Activated CD8-positive, alpha-beta memory T cell treated with anti-CD3 and anti-CD28 coated beads, Interleukin-2, amount 10 ng/mL, durations not matched to agents 7 days and 5 days (primary cell): ENCODE data around the gene MTMR8. TPM values are rescaled to one million over a fixed set of nuclear protein-coding genes. Genes with fewer than 3 reads are reported as not detected.

Experiments
- ATAC-seq: fragments of 150-1000 bp; cut with Tn5 transposase; one replicate; pipeline ENCODE4 v1.10.0; 2021; ENCODE audit warnings: moderate library complexity
- CTCF ChIA-PET: fragments of 350-600 bp; sonication (Branson Sonifier 250); formaldehyde crosslinking; loops from one replicate; lab custom pipeline; 2021; ENCODE audit warnings: antibody characterized with exemption; lab: Charles Lee
- DNase-seq: peaks from one replicate; pipeline ENCODE4 v3.0.0-alpha.2; 2020
- H3K27ac Mint-ChIP-seq: one replicate; pipeline ENCODE4 v1.8.0; 2021; ENCODE audit warnings: mild to moderate bottlenecking, mixed read lengths
- H3K27me3 Mint-ChIP-seq: one replicate; pipeline ENCODE4 v1.8.0; 2021; ENCODE audit warnings: mixed read lengths
- H3K36me3 Mint-ChIP-seq: one replicate; pipeline ENCODE4 v1.8.0; 2021; ENCODE audit warnings: mild to moderate bottlenecking, mixed read lengths
- H3K4me1 Mint-ChIP-seq: one replicate; pipeline ENCODE4 v1.8.0; 2021; ENCODE audit warnings: mixed read lengths
- H3K4me3 Mint-ChIP-seq: one replicate; pipeline ENCODE4 v1.8.0; 2021; ENCODE audit warnings: mild to moderate bottlenecking, moderate library complexity, mixed read lengths
- H3K9me3 Mint-ChIP-seq: one replicate; pipeline ENCODE4 v1.8.0; 2022; ENCODE audit warnings: low read depth, mixed read lengths
- total RNA-seq, 2 experiments: library from RNA; stranded (reverse); gene quantifications; one replicate each; pipeline ENCODE4 v1.2.3, GENCODE V29; 2021

MTMR8 gene
- total RNA-seq, 2 experiments from 2014 or later = 4.5 to 4.6 TPM

DNA sequence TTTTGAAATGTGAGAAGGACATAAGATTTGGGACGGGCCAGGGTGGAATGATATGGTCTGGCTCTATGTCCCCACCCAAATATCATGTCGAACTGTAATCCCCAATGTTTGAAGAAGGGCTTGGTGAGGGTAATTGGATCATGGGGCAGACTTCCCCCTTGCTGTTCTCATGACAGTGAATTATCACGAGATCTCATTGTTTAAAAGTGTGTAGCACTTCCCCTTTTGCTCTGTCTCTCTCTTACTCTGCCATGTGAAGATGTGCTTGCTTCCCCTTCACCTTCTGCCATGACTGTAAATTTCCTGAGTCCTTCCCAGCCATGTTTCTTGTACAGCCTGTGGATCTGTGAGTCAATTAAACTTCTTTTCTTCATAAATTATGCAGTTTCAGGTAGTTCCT is 17.5 kb downstream of the MTMR8 start:
- peaks cover 8% of the 10 kb centered on the region for H3K9me3 Mint-ChIP-seq

GRCh38 chrX:64352081-64352480 is 43.2 kb downstream of the MTMR8 start:
- no peaks in the 10 kb centered on the region for H3K27me3 Mint-ChIP-seq
- no peaks in the 10 kb centered on the region for H3K4me1 Mint-ChIP-seq
- ATAC-seq = no peak
- peaks cover 31% of the 10 kb centered on the region for H3K36me3 Mint-ChIP-seq
- no peak overlapping the region for H3K27ac Mint-ChIP-seq
- no peak overlapping the region for H3K4me3 Mint-ChIP-seq
- H3K9me3 Mint-ChIP-seq = no peaks in the 10 kb centered on the region
- CTCF ChIA-PET = no interaction called here
- no peak for DNase-seq

More for the DNA sequence above, 17.5 kb downstream of the MTMR8 start:
- Mint-ChIP-seq H3K36me3 (peaks cover 25% of the 10 kb centered on the region), H3K4me3 (no peak overlapping the region), H3K27me3 (no peaks in the 10 kb centered on the region), H3K27ac (no peak overlapping the region), H3K4me1 (no peaks in the 10 kb centered on the region)
- DNase-seq (no peak), ATAC-seq (no peak)
- CTCF ChIA-PET = no interaction called here

DNA sequence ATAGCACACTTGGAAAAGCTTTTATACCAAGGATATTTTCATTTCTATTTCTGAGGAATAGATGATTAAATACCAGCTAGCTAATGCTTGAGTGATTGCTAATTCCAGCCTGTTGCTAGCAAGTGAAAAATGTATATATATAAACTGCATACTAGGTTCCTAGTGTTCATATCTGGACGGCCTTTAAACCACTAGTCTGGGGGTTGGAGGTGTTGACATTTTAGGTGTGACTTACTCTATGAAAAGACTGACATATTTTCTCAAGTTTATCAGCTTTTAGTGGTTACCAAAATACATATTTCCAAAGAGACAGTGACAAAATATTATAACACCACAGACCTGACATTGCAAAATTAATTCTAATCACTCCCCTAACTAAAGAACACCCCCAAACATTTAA is 44.7 kb downstream of the MTMR8 start:
- CTCF ChIA-PET = no interaction called here
- Mint-ChIP-seq H3K4me3 (no peak overlapping the region), H3K36me3 (peaks cover 29% of the 10 kb centered on the region), H3K4me1 (no peaks in the 10 kb centered on the region), H3K27me3 (no peaks in the 10 kb centered on the region), H3K9me3 (no peaks in the 10 kb centered on the region), H3K27ac (no peak overlapping the region)
- ATAC-seq (no peak), DNase-seq (no peak)

DNA sequence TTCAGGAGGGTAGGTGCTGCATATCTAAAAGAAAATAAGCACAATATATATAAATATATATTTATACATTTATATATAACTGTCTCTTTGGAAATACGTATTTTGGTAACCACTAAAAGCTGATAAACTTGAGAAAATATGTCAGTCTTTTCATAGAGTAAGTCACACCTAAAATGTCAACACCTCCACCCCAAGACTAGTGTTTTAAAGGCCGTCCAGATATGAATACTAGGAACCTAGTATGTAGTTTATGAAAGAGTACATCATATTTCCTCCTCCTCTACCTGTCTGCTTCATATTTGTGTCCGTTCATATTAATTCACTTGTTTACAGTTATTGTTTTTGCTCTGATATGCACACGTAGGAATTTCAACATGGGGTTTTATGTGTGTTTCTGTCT is 45.2 kb downstream of the MTMR8 start:
- Mint-ChIP-seq H3K4me1 (no peaks in the 10 kb centered on the region), H3K4me3 (no peak overlapping the region)
- CTCF ChIA-PET = no interaction called here

DNA sequence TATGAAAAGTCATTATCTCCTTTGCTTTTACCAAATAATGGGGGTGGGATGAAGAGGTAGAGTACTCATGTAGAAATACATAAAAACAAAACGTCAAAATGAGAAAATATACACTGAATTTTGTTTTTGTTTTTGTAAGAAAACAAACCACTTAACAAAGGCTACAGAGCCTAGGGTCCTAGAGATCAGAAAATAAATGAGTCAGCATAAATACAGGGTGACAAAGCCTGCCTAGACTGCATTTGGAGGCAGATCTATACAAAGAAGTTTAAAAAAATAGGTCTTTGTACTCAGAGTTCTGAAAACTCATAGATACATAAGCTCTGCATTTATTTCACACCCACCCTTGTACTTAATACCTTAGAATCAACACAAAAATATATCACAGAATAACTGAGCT is 52.4 kb downstream of the MTMR8 start:
- ATAC-seq = no peak
- no peaks in the 10 kb centered on the region for H3K27me3 Mint-ChIP-seq
- H3K4me1 Mint-ChIP-seq = peaks cover 1% of the 10 kb centered on the region
- no peak overlapping the region for H3K4me3 Mint-ChIP-seq
- CTCF ChIA-PET = no interaction called here
- no peaks in the 10 kb centered on the region for H3K9me3 Mint-ChIP-seq
- no peak for DNase-seq
- H3K36me3 Mint-ChIP-seq = peaks cover 5% of the 10 kb centered on the region
- no peak overlapping the region for H3K27ac Mint-ChIP-seq

More for the DNA sequence above, 45.2 kb downstream of the MTMR8 start:
- DNase-seq (no peak), ATAC-seq (no peak)
- Mint-ChIP-seq H3K27me3 (no peaks in the 10 kb centered on the region), H3K9me3 (no peaks in the 10 kb centered on the region), H3K27ac (no peak overlapping the region), H3K36me3 (peaks cover 24% of the 10 kb centered on the region)

DNA sequence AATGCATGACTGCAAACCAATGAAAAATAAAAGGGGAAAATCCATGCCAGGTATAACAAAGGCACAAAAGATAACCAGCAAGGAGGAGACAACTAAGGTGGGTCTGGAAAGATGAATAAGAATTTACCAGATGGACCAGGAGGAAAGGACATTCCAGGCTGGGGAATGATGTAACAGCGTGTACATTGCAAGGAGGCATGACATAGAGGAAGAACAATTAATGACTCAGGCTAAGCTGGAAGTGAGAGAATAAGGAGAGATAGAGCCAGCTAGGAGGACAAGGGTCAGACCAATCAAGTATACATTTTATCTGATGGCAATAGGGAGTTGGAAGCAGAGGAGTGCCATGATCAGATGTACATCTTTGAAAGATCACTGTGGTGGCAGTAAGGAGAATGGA is 57.0 kb downstream of the MTMR8 start:
- CTCF ChIA-PET = no interaction called here
- ATAC-seq = no peak
- Mint-ChIP-seq H3K27me3 (no peaks in the 10 kb centered on the region), H3K4me1 (peaks cover 1% of the 10 kb centered on the region), H3K4me3 (no peak overlapping the region), H3K36me3 (peaks cover 9% of the 10 kb centered on the region), H3K27ac (no peak overlapping the region), H3K9me3 (no peaks in the 10 kb centered on the region)
- no peak for DNase-seq

- Mint-ChIP-seq H3K4me3 (no peak overlapping the region), H3K36me3 (peaks cover 13% of the 10 kb centered on the region), H3K27ac (no peak overlapping the region), H3K9me3 (no peaks in the 10 kb centered on the region), H3K27me3 (no peaks in the 10 kb centered on the region), H3K4me1 (no peaks in the 10 kb centered on the region)
- ATAC-seq (no peak), DNase-seq (no peak)
- CTCF ChIA-PET = no interaction called here
These were observed 60.8 kb downstream of the MTMR8 start for GRCh38 chrX:64334467-64334866.

- Mint-ChIP-seq H3K27ac (no peak overlapping the region), H3K4me3 (no peak overlapping the region), H3K36me3 (peaks cover 20% of the 10 kb centered on the region), H3K9me3 (no peaks in the 10 kb centered on the region), H3K27me3 (no peaks in the 10 kb centered on the region), H3K4me1 (no peaks in the 10 kb centered on the region)
- CTCF ChIA-PET = no interaction called here
- no peak for DNase-seq
- no peak for ATAC-seq
These were observed 65.0 kb downstream of the MTMR8 start for GRCh38 chrX:64330284-64330683.

GRCh38 chrX:64321507-64321906 is 73.7 kb downstream of the MTMR8 start:
- Mint-ChIP-seq H3K36me3 (peaks cover 35% of the 10 kb centered on the region), H3K27me3 (no peaks in the 10 kb centered on the region), H3K4me1 (no peaks in the 10 kb centered on the region), H3K4me3 (no peak overlapping the region), H3K27ac (no peak overlapping the region), H3K9me3 (peaks cover 6% of the 10 kb centered on the region)
- no peak for ATAC-seq
- CTCF ChIA-PET = no interaction called here
- DNase-seq = no peak

GRCh38 chrX:64313624-64314023 is 81.6 kb downstream of the MTMR8 start:
- CTCF ChIA-PET = no interaction called here
- H3K4me3 Mint-ChIP-seq = no peak overlapping the region
- DNase-seq = no peak
- ATAC-seq = no peak
- no peaks in the 10 kb centered on the region for H3K27me3 Mint-ChIP-seq
- H3K27ac Mint-ChIP-seq = no peak overlapping the region
- H3K9me3 Mint-ChIP-seq = peaks cover 4% of the 10 kb centered on the region
- peaks cover 3% of the 10 kb centered on the region for H3K36me3 Mint-ChIP-seq
- no peaks in the 10 kb centered on the region for H3K4me1 Mint-ChIP-seq

- H3K4me1 Mint-ChIP-seq = no peaks in the 10 kb centered on the region
- no peaks in the 10 kb centered on the region for H3K27me3 Mint-ChIP-seq
- CTCF ChIA-PET = no interaction called here
- no peaks in the 10 kb centered on the region for H3K36me3 Mint-ChIP-seq
- ATAC-seq (no peak), DNase-seq (no peak)
- H3K27ac Mint-ChIP-seq = no peak overlapping the region
- H3K4me3 Mint-ChIP-seq = no peak overlapping the region
- H3K9me3 Mint-ChIP-seq = peaks cover 10% of the 10 kb centered on the region
These were observed 88.5 kb downstream of the MTMR8 start for GRCh38 chrX:64306712-64307111.

- peaks cover 2% of the 10 kb centered on the region for H3K9me3 Mint-ChIP-seq
- H3K27me3 Mint-ChIP-seq = no peaks in the 10 kb centered on the region
- no peak overlapping the region for H3K4me3 Mint-ChIP-seq
- no peaks in the 10 kb centered on the region for H3K4me1 Mint-ChIP-seq
- no peaks in the 10 kb centered on the region for H3K36me3 Mint-ChIP-seq
- DNase-seq (no peak), ATAC-seq (no peak)
- CTCF ChIA-PET = no interaction called here
- no peak overlapping the region for H3K27ac Mint-ChIP-seq
These were observed 104.1 kb downstream of the MTMR8 start for GRCh38 chrX:64291123-64291522.

- H3K27ac Mint-ChIP-seq = no peak overlapping the region
- no peaks in the 10 kb centered on the region for H3K27me3 Mint-ChIP-seq
- CTCF ChIA-PET = no interaction called here
- H3K36me3 Mint-ChIP-seq = peaks cover 1% of the 10 kb centered on the region
- H3K4me3 Mint-ChIP-seq = no peak overlapping the region
- ATAC-seq = no peak
- no peak for DNase-seq
- H3K4me1 Mint-ChIP-seq = no peaks in the 10 kb centered on the region
- H3K9me3 Mint-ChIP-seq = no peaks in the 10 kb centered on the region
These were observed 130.0 kb downstream of the MTMR8 start for GRCh38 chrX:64265265-64265664.

DNA sequence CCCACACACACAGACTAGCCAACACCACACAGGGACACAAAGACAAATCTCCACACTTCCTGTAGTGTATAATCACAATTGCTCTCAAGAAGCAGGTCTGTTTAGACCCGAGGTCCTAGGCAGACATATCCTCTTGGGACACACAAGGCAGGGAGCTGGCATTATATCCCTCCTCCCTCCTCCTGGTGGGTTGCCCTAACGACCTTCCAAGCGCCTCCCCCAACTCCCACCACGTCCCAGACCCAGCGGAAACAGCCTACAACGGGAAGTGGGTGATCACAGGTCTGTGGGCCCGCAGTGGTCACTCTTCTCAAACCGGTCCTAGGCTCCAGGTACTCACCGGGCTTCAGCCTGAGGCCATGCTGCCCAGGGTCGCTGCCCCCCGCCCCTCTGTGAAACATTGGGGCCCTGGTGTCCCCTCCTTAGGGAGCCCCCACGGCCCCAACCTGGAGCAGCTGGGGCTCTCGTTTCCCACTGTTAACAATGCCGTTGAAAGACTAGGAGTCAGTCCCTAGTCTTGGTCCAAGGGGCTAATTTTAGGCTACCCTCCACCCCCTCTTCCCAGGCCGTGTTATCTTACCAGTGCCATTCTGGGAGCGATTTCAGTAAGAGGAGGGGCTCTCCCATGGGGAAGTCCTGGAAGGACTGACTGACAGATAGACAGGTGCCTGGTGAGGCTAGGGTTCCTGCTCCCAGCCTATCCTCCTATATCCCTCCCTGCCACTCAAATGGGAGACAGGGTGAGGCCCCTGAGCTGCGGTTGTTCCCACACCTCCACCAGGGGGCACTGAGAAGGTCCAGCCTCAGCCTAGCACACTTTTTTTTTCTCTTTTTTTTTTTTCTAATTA is 164.9 kb downstream of the MTMR8 start, which contains the start of gene ASB12:
Gene ASB12 (minus strand): TSS at position 485 of the 848 bp plus-strand sequence. CDS start 4,957 bp downstream, outside the sequence.
- peaks cover 1% of the 10 kb centered on the region for H3K4me1 Mint-ChIP-seq
- H3K36me3 Mint-ChIP-seq = no peaks in the 10 kb centered on the region
- H3K9me3 Mint-ChIP-seq = no peaks in the 10 kb centered on the region
- no peaks in the 10 kb centered on the region for H3K27me3 Mint-ChIP-seq
- no peak within 1 kb of the TSS for H3K4me3 Mint-ChIP-seq
- CTCF ChIA-PET = no interaction called here
- DNase-seq (no peak), ATAC-seq (no peak)
- no peak within 1 kb of the TSS for H3K27ac Mint-ChIP-seq
